ENCODE data around the gene ZNF562.

DNA sequence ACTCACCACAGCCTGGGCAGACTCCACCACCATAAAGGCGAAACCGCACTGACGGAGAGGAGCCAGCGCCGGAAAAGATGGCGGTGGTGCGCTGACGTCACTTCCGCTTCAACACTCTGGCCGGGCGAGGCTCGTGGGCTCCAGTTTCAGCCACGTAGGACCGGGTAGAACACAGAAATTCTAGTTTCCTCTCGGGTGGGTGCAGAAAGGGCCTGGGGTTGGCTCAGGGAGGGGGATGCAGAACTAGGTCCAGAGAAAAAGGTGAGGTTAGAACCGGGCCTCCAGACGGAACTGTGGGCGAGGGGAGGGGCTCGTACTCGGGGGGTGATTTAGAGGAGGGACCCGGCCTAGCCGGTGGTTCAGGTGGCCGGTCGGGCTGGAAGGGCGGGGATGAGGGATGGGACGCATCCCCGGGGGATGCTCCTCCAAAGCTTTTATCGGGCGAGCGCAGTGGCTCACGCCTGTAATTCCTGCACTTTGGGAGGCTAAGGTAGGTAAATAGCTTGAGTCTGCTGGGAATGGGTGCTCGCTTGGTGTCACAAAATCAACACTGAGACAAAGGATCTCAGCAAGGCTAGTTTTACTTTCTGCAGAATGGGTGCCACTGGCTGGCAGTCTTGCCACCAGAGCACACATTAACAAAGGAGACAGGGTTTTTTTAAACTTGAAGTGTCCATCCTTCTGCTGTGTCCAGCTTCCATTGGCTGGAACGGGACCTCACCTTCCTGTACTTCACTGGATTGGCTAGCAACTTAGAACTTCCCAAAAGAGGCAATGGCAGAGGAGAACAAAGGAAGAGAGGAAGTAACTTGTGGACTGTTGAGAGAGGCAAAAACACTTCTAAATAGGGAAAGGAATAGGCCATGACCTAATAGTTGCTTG lies 53.5 kb downstream of the ZNF562 start, which contains the start of gene ZNF561:
- TF ChIP-seq, protein P1, sequence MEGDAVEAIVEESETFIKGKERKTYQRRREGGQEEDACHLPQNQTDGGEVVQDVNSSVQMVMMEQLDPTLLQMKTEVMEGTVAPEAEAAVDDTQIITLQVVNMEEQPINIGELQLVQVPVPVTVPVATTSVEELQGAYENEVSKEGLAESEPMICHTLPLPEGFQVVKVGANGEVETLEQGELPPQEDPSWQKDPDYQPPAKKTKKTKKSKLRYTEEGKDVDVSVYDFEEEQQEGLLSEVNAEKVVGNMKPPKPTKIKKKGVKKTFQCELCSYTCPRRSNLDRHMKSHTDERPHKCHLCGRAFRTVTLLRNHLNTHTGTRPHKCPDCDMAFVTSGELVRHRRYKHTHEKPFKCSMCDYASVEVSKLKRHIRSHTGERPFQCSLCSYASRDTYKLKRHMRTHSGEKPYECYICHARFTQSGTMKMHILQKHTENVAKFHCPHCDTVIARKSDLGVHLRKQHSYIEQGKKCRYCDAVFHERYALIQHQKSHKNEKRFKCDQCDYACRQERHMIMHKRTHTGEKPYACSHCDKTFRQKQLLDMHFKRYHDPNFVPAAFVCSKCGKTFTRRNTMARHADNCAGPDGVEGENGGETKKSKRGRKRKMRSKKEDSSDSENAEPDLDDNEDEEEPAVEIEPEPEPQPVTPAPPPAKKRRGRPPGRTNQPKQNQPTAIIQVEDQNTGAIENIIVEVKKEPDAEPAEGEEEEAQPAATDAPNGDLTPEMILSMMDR (IDR thresholded peaks at IDR 0.05) = no peak
- no peak for TF ChIP-seq EZH2 (IDR thresholded peaks at IDR 0.05)

Data from neural progenitor cell (in vitro differentiated cells).